Upper lobe of left lung (tissue), 6 donors: ENCODE results near the gene PDZD8. TPM values are rescaled to one million over a fixed set of nuclear protein-coding genes. Genes with fewer than 3 reads are reported as not detected.
A peak's percentile ranks its signal among the peaks of the same experiment; 100 is the strongest.

ENCODE experiments used
- ATAC-seq, 2 donors: fragments of 200-7000 bp; cut with Tn5 transposase; one replicate each; pipeline ENCODE4 v1.9.1; 2022; ENCODE audit warnings: mild to moderate bottlenecking in 2 of 2, moderate library complexity in 2 of 2; ENCODE audit not compliant: low FRiP score in 2 of 2
- DNase-seq, 2 donors: peaks; one replicate each; pipeline ENCODE4 v3.0.0-alpha.2; 2019 to 2020
- H3K27ac ChIP-seq, 4 donors: fragments of 200-600 bp; sonication (generic); one replicate each; pipeline ENCODE4 v1.5.1; 2016 to 2019
- H3K27me3 ChIP-seq, 4 donors: fragments of 200-600 bp; sonication (generic); one replicate each; pipeline ENCODE4 v1.5.1; 2017 to 2019
- H3K36me3 ChIP-seq, 4 donors: fragments of 200-600 bp; sonication (generic); one replicate each; pipeline ENCODE4 v1.5.1; 2016 to 2019
- H3K4me1 ChIP-seq, 4 donors: fragments of 200-600 bp; sonication (generic); one replicate each; pipeline ENCODE4 v1.5.1; 2018 to 2019
- H3K4me3 ChIP-seq, 4 donors: fragments of 200-600 bp; sonication (generic); one replicate each; pipeline ENCODE4 v1.5.1; 2017 to 2019; ENCODE audit warnings: mild to moderate bottlenecking in 2 of 4, moderate library complexity in 1 of 4
- H3K9me3 ChIP-seq, 4 donors: fragments of 200-600 bp; sonication (generic); one replicate each; pipeline ENCODE4 v1.5.1; 2018 to 2019
- CTCF ChIP-seq, 6 experiments: fragments of 450-650 bp in 4 of 6; fragments of 200-600 bp in 2 of 6; sonication (generic) in 2 of 6; IDR thresholded peaks; one replicate each; pipeline ENCODE4 v1.5.1; 2016 to 2019; ENCODE audit warnings: antibody characterized with exemption in 6 of 6
- EP300 ChIP-seq, 4 donors: sonication (generic); formaldehyde crosslinking; IDR thresholded peaks; one replicate each; pipeline ENCODE4 v1.5.1; 2017; ENCODE audit warnings: antibody characterized with exemption in 4 of 4, control low read depth in 2 of 4
- POLR2A ChIP-seq, 4 donors: fragments of 450-650 bp; IDR thresholded peaks; one replicate each; pipeline ENCODE4 v1.5.1; 2016 to 2017; ENCODE audit warnings: antibody characterized with exemption in 4 of 4, mild to moderate bottlenecking in 2 of 4
- POLR2AphosphoS5 ChIP-seq, 2 donors: sonication (generic); formaldehyde crosslinking; IDR thresholded peaks; one replicate each; pipeline ENCODE4 v1.5.1; 2017; ENCODE audit warnings: antibody characterized with exemption in 2 of 2
- WGBS, 2 donors: methylation state at CpG; one replicate each; pipeline ENCODE4 v1.1.5; 2017 to 2018; 5-methylcytosine and 5-hydroxymethylcytosine counted together
- total RNA-seq, 6 donors: library from RNA; depleted of rRNA in 4 of 6; stranded (reverse); fragments of >200 nt in 4 of 6; gene quantifications; one replicate each; pipeline versions ENCODE4 v1.1.0 to v1.2.1, GENCODE V29; 2016 to 2021
- donor health status: DM: no; HTN: no; CAD: no; lungs with moderate emphysema.
- donor health status: DM: no; HTN: yes; CAD: no; lungs with severe emphysema.

The PDZD8 gene
- total RNA-seq, 6 donors from 2014 or later = 18.9 to 42.0 (median 34.0) TPM

DNA sequence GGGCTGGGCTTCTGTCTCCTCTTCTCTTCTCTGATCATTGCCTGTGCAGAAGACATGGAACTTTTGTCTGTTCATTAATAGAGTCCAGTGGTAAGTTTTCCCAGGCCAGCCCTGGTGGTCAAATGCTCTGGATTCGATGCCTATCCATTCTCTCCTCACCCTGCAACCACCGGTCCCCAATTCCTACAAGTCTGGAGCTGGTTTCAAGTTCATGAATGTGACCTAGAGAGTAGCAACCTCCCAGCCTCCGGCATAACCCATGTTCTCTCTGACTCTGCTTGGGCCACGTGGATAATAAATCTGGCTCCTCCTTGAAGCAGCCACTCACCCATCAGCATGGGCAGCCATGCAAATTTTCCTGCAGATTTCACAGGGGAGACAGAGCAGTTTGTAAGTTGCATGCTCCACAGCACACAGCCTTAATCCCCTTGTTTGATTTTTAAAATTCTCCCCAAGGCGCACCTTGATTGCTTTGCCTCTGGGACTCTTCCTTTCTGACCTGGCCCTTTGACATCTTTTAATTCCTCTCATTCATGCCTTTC, 37.3 kb upstream of the PDZD8 start:
- Histone ChIP-seq H3K4me1 (peaks cover 0 to 14% (median 10%) of the 10 kb centered on the region in 4 donors), H3K4me3 (no peak overlapping the region), H3K27ac (no peak overlapping the region), H3K27me3 (no peaks in the 10 kb centered on the region), H3K9me3 (no peaks in the 10 kb centered on the region), H3K36me3 (no peaks in the 10 kb centered on the region)
- TF ChIP-seq EP300 (IDR thresholded peaks at IDR 0.05) (no peak), POLR2AphosphoS5 (IDR thresholded peaks at IDR 0.05) (no peak), CTCF (IDR thresholded peaks at IDR 0.05) (no peak), POLR2A (IDR thresholded peaks at IDR 0.05) (no peak)
- no peak for DNase-seq
- WGBS, 2 donors = 87 to 89% methylated on average over 5 of the region's 5 CpGs
- no peak for ATAC-seq

- Histone ChIP-seq H3K4me1 (peaks cover 0 to 14% (median 10%) of the 10 kb centered on the region in 4 donors), H3K27ac (peak overlapping the region in 1 of 4 donors; percentile 58), H3K27me3 (no peaks in the 10 kb centered on the region), H3K36me3 (no peaks in the 10 kb centered on the region), H3K9me3 (no peaks in the 10 kb centered on the region), H3K4me3 (no peak overlapping the region)
- ATAC-seq (peak in 1 of 2 donors; percentile 56), DNase-seq (peak; percentile 29 to 31)
- TF ChIP-seq CTCF (IDR thresholded peaks at IDR 0.05) (no peak), POLR2A (IDR thresholded peaks at IDR 0.05) (no peak), EP300 (IDR thresholded peaks at IDR 0.05) (peak in 1 of 4 donors; percentile 2), POLR2AphosphoS5 (IDR thresholded peaks at IDR 0.05) (peak in 1 of 2 donors; percentile 68)
- WGBS, 2 donors = 62 to 64% methylated on average over 8 of the region's 8 CpGs
Measured at GRCh38 chr10:117411479-117412399, 36.5 kb upstream of the PDZD8 start.

- TF ChIP-seq EP300 (IDR thresholded peaks at IDR 0.05) (no peak), CTCF (IDR thresholded peaks at IDR 0.05) (no peak), POLR2AphosphoS5 (IDR thresholded peaks at IDR 0.05) (no peak), POLR2A (IDR thresholded peaks at IDR 0.05) (no peak)
- no peak for ATAC-seq
- H3K36me3 ChIP-seq = no peaks in the 10 kb centered on the region
- H3K9me3 ChIP-seq = no peaks in the 10 kb centered on the region
- H3K27ac ChIP-seq = no peak overlapping the region
- DNase-seq = no peak
- H3K4me1 ChIP-seq = peaks cover 0 to 14% (median 10%) of the 10 kb centered on the region in 4 donors
- 72 to 73% methylated on average over 4 of the region's 4 CpGs for WGBS, 2 donors
- H3K27me3 ChIP-seq = no peaks in the 10 kb centered on the region
- H3K4me3 ChIP-seq = no peak overlapping the region
Measured at GRCh38 chr10:117410557-117410956, 35.3 kb upstream of the PDZD8 start.

- no peak overlapping the region for H3K4me3 ChIP-seq
- H3K36me3 ChIP-seq = no peaks in the 10 kb centered on the region
- no peak overlapping the region for H3K27ac ChIP-seq
- DNase-seq (peak in 1 of 2 donors; percentile 32), ATAC-seq (no peak)
- H3K9me3 ChIP-seq = no peaks in the 10 kb centered on the region
- TF ChIP-seq POLR2AphosphoS5 (IDR thresholded peaks at IDR 0.05) (no peak), CTCF (IDR thresholded peaks at IDR 0.05) (no peak), EP300 (IDR thresholded peaks at IDR 0.05) (no peak), POLR2A (IDR thresholded peaks at IDR 0.05) (no peak)
- H3K4me1 ChIP-seq = peaks cover 0 to 14% (median 10%) of the 10 kb centered on the region in 4 donors
- no peaks in the 10 kb centered on the region for H3K27me3 ChIP-seq
- 60 to 66% methylated on average over 5 of the region's 5 CpGs for WGBS, 2 donors
Measured at GRCh38 chr10:117409549-117410305, 34.5 kb upstream of the PDZD8 start.
